Endothelial cell of umbilical vein (primary cell): ENCODE measurements around the gene LINC01488.

Experiments used
- CTCF ChIP-seq, 2 donors: IDR thresholded peaks; 1 replicate in 1 of 2; 2 replicates in 1 of 2; pipeline ENCODE4 v1.5.1; 2011; ENCODE audit warnings: low read length in 2 of 2, mild to moderate bottlenecking in 2 of 2, moderate library complexity in 2 of 2, control low read depth in 1 of 2, inconsistent platforms in 1 of 2, low read depth in 1 of 2; ENCODE audit not compliant: insufficient read depth in 1 of 2; ENCODE audit errors: extremely low read depth in 1 of 2
- EZH2 ChIP-seq: IDR thresholded peaks from 2 replicates; pipeline ENCODE4 v1.6.1; 2012; ENCODE audit warnings: borderline replicate concordance, low read depth, mild to moderate bottlenecking, moderate library complexity, low read length, inconsistent platforms; ENCODE audit not compliant: severe bottlenecking
- FOS ChIP-seq: IDR thresholded peaks from 2 replicates; pipeline ENCODE4 v1.6.1; 2011; ENCODE audit warnings: mild to moderate bottlenecking, low read length, moderate library complexity, borderline replicate concordance; ENCODE audit not compliant: insufficient read depth
- GATA2 ChIP-seq: IDR thresholded peaks from 2 replicates; pipeline ENCODE4 v1.7.0; 2011; ENCODE audit warnings: low read depth, mild to moderate bottlenecking, moderate library complexity, mixed read lengths, low read length; ENCODE audit not compliant: insufficient read length, insufficient read depth
- JUN ChIP-seq: IDR thresholded peaks from 2 replicates; pipeline ENCODE4 v1.6.1; 2011; ENCODE audit warnings: borderline replicate concordance, low read depth; ENCODE audit not compliant: insufficient read length, insufficient read depth
- MAX ChIP-seq: IDR thresholded peaks from 2 replicates; pipeline ENCODE4 v1.6.1; 2011; ENCODE audit not compliant: insufficient read depth, insufficient read length
- MYC ChIP-seq: IDR thresholded peaks from one replicate; pipeline ENCODE4 v1.6.1; 2011; ENCODE audit warnings: mild to moderate bottlenecking, low read depth, low read length
- POLR2A ChIP-seq: IDR thresholded peaks from 2 replicates; pipeline ENCODE4 v1.6.1; 2012; ENCODE audit warnings: low read depth, mild to moderate bottlenecking, control low read depth, low read length
- POLR2AphosphoS5 ChIP-seq: IDR thresholded peaks from 2 replicates; pipeline ENCODE4 v1.6.1; 2012; ENCODE audit warnings: low read depth, mild to moderate bottlenecking, control low read depth, low read length, moderate library complexity; ENCODE audit not compliant: insufficient read depth

- TF ChIP-seq EZH2 (no peak), CTCF (IDR thresholded peaks at IDR 0.05; ENCODE audit: extremely low read depth in 1 of 2, insufficient read depth in 1 of 2, low read depth in 1 of 2, low read length in 2 of 2) (no peak), POLR2AphosphoS5 (no peak), POLR2A (no peak), MAX (no peak), MYC (no peak), JUN (no peak), GATA2 (no peak), FOS (no peak)
Observed at GRCh38 chr11:69475866-69476471, 5.5 kb upstream of the LINC01488 start.
